HepG2 (cell line): ENCODE results near the gene TLCD5. TPM values are rescaled to one million over a fixed set of nuclear protein-coding genes. Genes with fewer than 3 reads are reported as not detected.
A peak's percentile ranks its signal among the peaks of the same experiment; 100 is the strongest.

ENCODE experiments used
- ATAC-seq: fragments of 200-7000 bp; cut with Tn5 transposase; 3 replicates; pipeline ENCODE4 v1.9.1; 2020; ENCODE audit warnings: mild to moderate bottlenecking, moderate library complexity
- BruUV-seq: library from RNA; stranded (reverse); fragments of 400-500 nt; replicated peaks from 2 replicates; lab custom pipeline; 2021; lab: Mats Ljungman, UMichigan
- CTCF ChIA-PET: fragments of 300-600 bp; formaldehyde crosslinking; extraction: SDS; loops from one replicate; lab custom pipeline; 2021; ENCODE audit warnings: low total read pairs, inconsistent platforms, low intra/inter-chr PET ratio; lab: Yijun Ruan, JAX
- POLR2A ChIA-PET: fragments of 350-600 bp; sonication (Branson Sonifier 250); formaldehyde crosslinking; loops from one replicate; lab custom pipeline; 2020; ENCODE audit warnings: antibody characterized with exemption, inconsistent platforms; lab: Yijun Ruan, JAX
- DNase-seq: peaks from one replicate; pipeline ENCODE4 v3.0.0-alpha.2; 2015; ENCODE audit warnings: low spot score
- FAIRE-seq: peaks from 3 replicates; lab custom pipeline; 2011; peaks lifted over from hg19 to GRCh38; lab: Jason Lieb, UNC
- H2AFZ ChIP-seq: one replicate; pipeline ENCODE4 v1.6.1; 2011; ENCODE audit warnings: low read length, inconsistent platforms
- H3K27ac ChIP-seq: fragments of 300-600 bp; 3 replicates; pipeline ENCODE4 v1.8.0; 2011; ENCODE audit warnings: mixed run types, mild to moderate bottlenecking, mixed read lengths, low read length, inconsistent platforms; ENCODE audit not compliant: insufficient read depth; ENCODE audit errors: extremely low read length
- H3K27me3 ChIP-seq, 2 experiments: fragments of 200-600 bp in 1 of 2; 2 replicates in 1 of 2; 3 replicates in 1 of 2; pipeline versions ENCODE4 v1.6.0 to v1.8.0; 2011; ENCODE audit warnings: low read length in 2 of 2, mild to moderate bottlenecking in 2 of 2, moderate library complexity in 2 of 2, inconsistent platforms in 1 of 2; ENCODE audit not compliant: insufficient read depth in 2 of 2, control insufficient read depth in 1 of 2
- H3K36me3 ChIP-seq, 2 experiments: fragments of 200-600 bp in 1 of 2; replicated peaks in 1 of 2; 2 replicates in 1 of 2; 3 replicates in 1 of 2; pipeline versions ENCODE4 v1.5.1 to v1.8.0; 2011; ENCODE audit warnings: low read length in 2 of 2, inconsistent platforms in 1 of 2; ENCODE audit not compliant: insufficient read depth in 2 of 2, control insufficient read depth in 1 of 2
- H3K4me1 ChIP-seq: 2 replicates; pipeline ENCODE4 v1.5.1; 2012; ENCODE audit warnings: low read length, inconsistent platforms; ENCODE audit not compliant: insufficient read depth
- H3K4me2 ChIP-seq: 2 replicates; pipeline ENCODE4 v1.6.0; 2011; ENCODE audit warnings: low read depth, low read length, inconsistent platforms
- H3K4me3 ChIP-seq, 3 experiments: fragments of 200-600 bp in 1 of 3; sonication (generic), shearing (Covaris generic) in 1 of 3; replicated peaks in 1 of 3; 2 replicates each; pipeline ENCODE4 v1.5.1; 2011 to 2016; ENCODE audit warnings: low read length in 3 of 3, inconsistent platforms in 2 of 3, low read depth in 2 of 3, mild to moderate bottlenecking in 2 of 3, control low read depth in 1 of 3, mixed read lengths in 1 of 3; ENCODE audit not compliant: insufficient read depth in 1 of 3
- H3K79me2 ChIP-seq: one replicate; pipeline ENCODE4 v1.6.1; 2011; ENCODE audit warnings: low read length, inconsistent platforms; ENCODE audit not compliant: insufficient read depth
- H3K9ac ChIP-seq: 2 replicates; pipeline ENCODE4 v1.6.0; 2011; ENCODE audit warnings: mild to moderate bottlenecking, low read depth, low read length, inconsistent platforms; ENCODE audit not compliant: insufficient read depth
- H3K9me3 ChIP-seq: 2 replicates; pipeline ENCODE4 v1.5.1; 2012; ENCODE audit warnings: mild to moderate bottlenecking, low read length
- H4K20me1 ChIP-seq: 2 replicates; pipeline ENCODE4 v1.6.0; 2011; ENCODE audit warnings: inconsistent platforms, mild to moderate bottlenecking, low read length, moderate library complexity; ENCODE audit not compliant: insufficient read depth
- EED ChIP-seq: sonication (generic); formaldehyde crosslinking; IDR thresholded peaks from 2 replicates; pipeline ENCODE4 v1.5.0; 2020; ENCODE audit warnings: mild to moderate bottlenecking, missing genetic modification reagents
- MAFK ChIP-seq, 2 experiments: IDR thresholded peaks in 1 of 2; conservative IDR thresholded peaks in 1 of 2; 2 replicates each; pipeline ENCODE4 v1.6.1; 2011; ENCODE audit warnings: improper control_type of control experiment in 2 of 2, low read length in 2 of 2
- TOPORS ChIP-seq: sonication (generic); formaldehyde crosslinking; IDR thresholded peaks from 2 replicates; pipeline ENCODE4 v1.8.0; 2023; ENCODE audit warnings: mild to moderate bottlenecking, missing genetic modification reagents
- ZNF7 ChIP-seq: IDR thresholded peaks from 2 replicates; pipeline ENCODE4 v1.6.1; 2016; ENCODE audit warnings: missing biosample characterization, missing genetic modification reagents
- ZNF772 ChIP-seq: sonication (generic); formaldehyde crosslinking; IDR thresholded peaks from 2 replicates; pipeline ENCODE4 v1.5.0; 2020; ENCODE audit warnings: mild to moderate bottlenecking, missing genetic modification reagents
- WGBS: methylation state at CpG from one replicate; pipeline ENCODE4 v1.1.6; 2017; ENCODE audit warnings: low lambda C conversion rate; 5-methylcytosine and 5-hydroxymethylcytosine counted together
- in situ Hi-C: cut with HindIII; loops from 2 replicates; pipeline ENCODE4 v1.10.0; 2017; ENCODE audit warnings: low pct_unique_long_range_greater_than_20kb; ENCODE audit not compliant: extremely low pct_ligation_motif_present
- intact Hi-C: fragments of 100-400 bp; cut with micrococcal nuclease; formaldehyde crosslinking; loops from one replicate; pipeline ENCODE4 v1.10.0; 2022; ENCODE audit not compliant: unreplicated experiment
- polyA plus RNA-seq, 8 experiments: library from polyadenylated mRNA; depleted of rRNA in 3 of 8; stranded (reverse) in 7 of 8; unstranded in 1 of 8; fragments of >200 nt; fragmentation: Illumina TruSeq in 4 of 8; extraction: Trizol in 4 of 8; gene quantifications; 2 replicates each; pipeline versions ENCODE4 v1.2.1 to v1.2.3, GENCODE V29; 2011 to 2016; ENCODE audit warnings: low read depth in 4 of 8, missing spikeins in 1 of 8, mixed read lengths in 1 of 8; ENCODE audit not compliant: insufficient read depth in 1 of 8
- total RNA-seq, 5 experiments: library from RNA; depleted of rRNA; stranded (reverse); fragments of >200 nt; fragmentation: Illumina TruSeq; extraction: Trizol; gene quantifications; 2 replicates each; pipeline ENCODE4 v1.2.3, GENCODE V29; 2016; ENCODE audit warnings: low read depth in 1 of 5
- TF ChIP-seq, protein P1 (sequence below): sonication (generic); formaldehyde crosslinking; IDR thresholded peaks from 2 replicates; pipeline ENCODE4 v1.4.0; 2020; ENCODE audit warnings: low read depth, missing genetic modification reagents

Gene TLCD5
- total and polyA plus RNA-seq, 2 of the 13 experiments (the other 11 are each of a cell fraction or from before 2014, with no cell fraction given): 6.1 to 7.6 TPM

DNA sequence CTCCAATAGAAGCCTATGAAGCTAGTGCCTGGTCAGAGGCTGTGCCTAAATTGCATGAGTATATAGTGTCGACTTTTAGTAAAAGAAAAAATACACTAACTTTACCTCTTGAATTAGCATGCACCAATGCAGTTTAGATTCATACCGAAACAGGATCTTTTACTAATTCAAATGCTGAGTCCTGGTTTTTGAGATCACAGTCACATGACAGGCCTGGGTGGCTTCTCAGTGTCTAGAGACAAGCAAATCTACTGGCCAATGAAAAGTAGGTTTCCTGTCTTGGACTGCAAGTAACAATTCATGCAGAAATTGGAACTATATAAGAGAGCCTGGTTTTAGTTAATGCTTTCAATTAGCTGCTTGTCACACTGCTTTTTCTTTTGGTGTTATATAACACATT is 18.3 kb downstream of the TLCD5 start (continued):
- TF ChIP-seq, protein P1, sequence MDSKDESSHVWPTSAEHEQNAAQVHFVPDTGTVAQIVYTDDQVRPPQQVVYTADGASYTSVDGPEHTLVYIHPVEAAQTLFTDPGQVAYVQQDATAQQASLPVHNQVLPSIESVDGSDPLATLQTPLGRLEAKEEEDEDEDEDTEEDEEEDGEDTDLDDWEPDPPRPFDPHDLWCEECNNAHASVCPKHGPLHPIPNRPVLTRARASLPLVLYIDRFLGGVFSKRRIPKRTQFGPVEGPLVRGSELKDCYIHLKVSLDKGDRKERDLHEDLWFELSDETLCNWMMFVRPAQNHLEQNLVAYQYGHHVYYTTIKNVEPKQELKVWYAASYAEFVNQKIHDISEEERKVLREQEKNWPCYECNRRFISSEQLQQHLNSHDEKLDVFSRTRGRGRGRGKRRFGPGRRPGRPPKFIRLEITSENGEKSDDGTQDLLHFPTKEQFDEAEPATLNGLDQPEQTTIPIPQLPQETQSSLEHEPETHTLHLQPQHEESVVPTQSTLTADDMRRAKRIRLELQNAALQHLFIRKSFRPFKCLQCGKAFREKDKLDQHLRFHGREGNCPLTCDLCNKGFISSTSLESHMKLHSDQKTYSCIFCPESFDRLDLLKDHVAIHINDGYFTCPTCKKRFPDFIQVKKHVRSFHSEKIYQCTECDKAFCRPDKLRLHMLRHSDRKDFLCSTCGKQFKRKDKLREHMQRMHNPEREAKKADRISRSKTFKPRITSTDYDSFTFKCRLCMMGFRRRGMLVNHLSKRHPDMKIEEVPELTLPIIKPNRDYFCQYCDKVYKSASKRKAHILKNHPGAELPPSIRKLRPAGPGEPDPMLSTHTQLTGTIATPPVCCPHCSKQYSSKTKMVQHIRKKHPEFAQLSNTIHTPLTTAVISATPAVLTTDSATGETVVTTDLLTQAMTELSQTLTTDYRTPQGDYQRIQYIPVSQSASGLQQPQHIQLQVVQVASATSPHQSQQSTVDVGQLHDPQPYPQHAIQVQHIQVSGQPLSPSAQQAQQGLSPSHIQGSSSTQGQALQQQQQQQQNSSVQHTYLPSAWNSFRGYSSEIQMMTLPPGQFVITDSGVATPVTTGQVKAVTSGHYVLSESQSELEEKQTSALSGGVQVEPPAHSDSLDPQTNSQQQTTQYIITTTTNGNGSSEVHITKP: no peak

DNA sequence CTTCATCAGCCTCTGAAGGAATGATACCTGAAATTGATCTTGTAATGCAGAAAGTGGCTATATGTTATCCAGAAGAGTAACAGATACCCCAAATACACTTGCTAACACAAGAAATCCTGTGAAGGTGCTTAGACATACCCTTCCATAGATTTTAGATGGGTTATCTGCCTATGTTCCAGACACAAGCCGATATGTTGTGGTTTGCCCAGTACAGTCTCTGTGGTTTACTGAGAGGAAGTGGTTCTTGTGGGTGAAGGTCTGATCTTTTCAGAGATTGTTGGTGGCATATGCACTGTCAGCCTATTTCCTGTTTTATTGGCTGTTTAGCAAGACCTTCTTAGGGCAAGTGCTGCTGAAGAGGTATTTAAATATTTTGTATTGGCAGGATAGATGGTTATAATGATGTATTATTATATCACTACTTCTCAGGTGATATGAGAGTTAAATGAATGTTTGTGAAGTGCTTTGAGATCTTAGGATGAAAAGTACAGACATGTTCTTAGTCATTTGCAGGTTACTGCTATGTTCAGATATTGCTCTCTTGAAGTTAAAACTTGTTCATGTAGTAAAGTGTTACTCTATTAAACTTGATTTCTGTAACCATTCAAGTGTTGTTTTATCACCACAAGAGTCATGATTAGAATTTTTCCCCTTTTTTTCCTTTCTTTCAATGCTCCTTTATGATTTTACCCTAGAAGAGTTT is 19.4 kb downstream of the TLCD5 start:
- H3K79me2 ChIP-seq: peaks cover 96% of the 10 kb centered on the region
- H3K4me2 ChIP-seq: 0 out of 2 replicates have a peak overlapping the region, but pooled peaks have one; percentile 14
- POLR2A ChIA-PET: no interaction called here
- H3K4me3 ChIP-seq: no peak overlapping the region
- H3K36me3 ChIP-seq: no peaks in the 10 kb centered on the region
- intact Hi-C loops: no loop called here
- ATAC-seq: peak; percentile 34; the same call in 1 of the 3 replicates
- FAIRE-seq: no peak
- BruUV-seq: no TSS peak
- no peaks in the 10 kb centered on the region for H3K9me3 ChIP-seq
- H3K27me3 ChIP-seq: no peaks in the 10 kb centered on the region
- in situ Hi-C loops: no loop called here
- 78% methylated on average over 1 of the region's 1 CpG for WGBS
- peaks cover 38% of the 10 kb centered on the region for H4K20me1 ChIP-seq
- no peak for TF ChIP-seq ZNF772
- TF ChIP-seq MAFK (conservative IDR thresholded peaks at IDR 0.05 in 1 of 2, IDR thresholded peaks at IDR 0.05 in 1 of 2; ENCODE audit: low read length in 2 of 2): 0 out of 4 replicates have a peak, but pooled peaks have one; percentile 21 to 27
- no peak for TF ChIP-seq ZNF7 (CRISPR knock-in tag)
- no peak for TF ChIP-seq EED (CRISPR knock-in tag)
- TF ChIP-seq TOPORS (CRISPR knock-in tag): no peak
- H2AFZ ChIP-seq: no peak overlapping the region
- no peak for DNase-seq
- CTCF ChIA-PET: no interaction called here
- H3K27ac ChIP-seq: no peak overlapping the region
- H3K4me1 ChIP-seq: peaks cover 81% of the 10 kb centered on the region
- no peak overlapping the region for H3K9ac ChIP-seq
